Dedifferentiated amniotic fluid mesenchymal stem cell (primary cell): ENCODE results near the gene DBI.
"Not testable (repeated sequence)": the region's sequence is repeated elsewhere in the genome, so short reads cannot be mapped to it uniquely, and the experiment has no call there.

ENCODE experiments used
- DNase-seq: peaks from one replicate; pipeline ENCODE4 v3.0.0-alpha.2; 2016; ENCODE audit errors: extremely low spot score

Gene DBI

DNA sequence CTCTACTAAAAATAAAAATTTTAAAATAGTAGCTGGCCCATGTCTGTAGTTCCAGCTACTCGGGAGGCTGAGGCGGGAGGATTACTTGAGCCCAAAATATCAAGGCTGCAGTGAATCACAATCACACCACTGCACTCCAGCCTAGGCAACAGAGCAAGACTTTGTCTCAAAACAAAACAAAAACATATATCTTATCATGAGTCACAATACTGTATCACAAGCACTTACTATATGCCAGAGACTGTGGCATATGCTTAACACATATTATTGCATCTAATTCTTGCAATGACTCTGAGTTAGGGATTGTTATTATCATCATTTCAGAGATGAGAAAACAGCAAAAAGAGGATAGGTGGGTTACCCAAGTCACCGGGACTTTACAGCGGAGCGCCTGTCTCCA, 35.3 kb downstream of the DBI start:
- DNase-seq: no peak

DNA sequence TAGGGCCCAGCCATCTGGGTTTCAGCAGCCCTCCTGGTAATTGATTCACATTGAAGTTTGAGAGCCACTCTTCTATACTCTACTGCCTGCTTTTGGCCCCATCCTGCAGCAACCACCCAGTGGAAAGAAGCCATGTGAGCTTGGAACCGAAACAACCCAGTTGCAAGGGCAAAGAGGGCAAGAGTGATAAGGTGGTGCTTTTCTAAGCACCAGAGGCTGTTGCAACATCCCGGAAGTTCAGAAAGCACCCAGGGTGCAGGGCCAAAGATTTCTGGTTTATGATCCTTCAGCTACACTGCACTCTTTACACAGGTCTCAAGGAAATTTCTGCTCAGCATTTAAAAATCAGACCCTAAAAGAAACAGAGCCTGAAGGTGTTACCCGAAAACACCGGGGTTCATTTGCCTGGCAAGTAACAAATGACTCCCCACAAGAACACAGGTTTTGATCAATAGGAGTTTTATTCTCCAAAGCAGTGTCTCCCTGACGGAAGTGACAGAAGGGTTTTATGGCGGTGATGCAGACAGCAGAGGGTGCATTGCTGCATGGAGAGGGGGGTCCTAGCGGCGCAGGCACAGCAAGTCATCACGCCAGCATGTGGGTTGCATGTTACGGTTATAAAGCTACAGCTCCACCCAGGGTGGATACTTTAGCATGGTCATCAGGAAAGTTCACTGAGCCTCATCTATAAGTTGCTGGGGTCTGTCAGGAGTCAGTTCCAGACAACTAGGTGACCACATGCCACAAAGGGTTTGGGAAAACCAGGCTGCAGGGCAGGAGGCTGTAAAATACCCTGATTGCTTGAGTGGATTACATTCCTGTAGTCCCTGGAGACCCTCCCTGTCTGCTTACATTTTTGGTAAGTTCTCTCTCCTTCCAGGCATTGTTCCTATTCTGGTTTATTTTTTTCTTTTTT, 36.1 kb downstream of the DBI start:
- DNase-seq: no peak

DNA sequence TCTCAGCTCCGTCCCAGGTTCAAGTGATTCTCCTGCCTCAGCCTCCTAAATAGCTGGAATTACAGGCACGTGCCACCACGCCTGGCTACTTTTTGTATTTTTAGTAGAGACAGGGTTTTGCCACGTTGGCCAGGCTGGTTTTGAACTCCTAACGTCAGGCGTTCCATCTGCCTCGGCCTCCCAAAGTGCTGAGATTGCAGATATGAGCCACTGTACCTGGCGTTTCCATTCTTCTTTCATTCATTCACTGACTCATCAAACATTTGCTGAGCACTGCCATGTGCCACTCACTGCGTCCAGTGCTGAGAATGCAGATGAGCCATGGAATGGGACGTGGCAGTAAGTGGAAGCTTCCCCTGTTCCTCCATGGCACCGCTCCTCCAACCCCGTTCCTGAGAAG, 36.8 kb downstream of the DBI start:
- DNase-seq: not testable (repeated sequence)

DNA sequence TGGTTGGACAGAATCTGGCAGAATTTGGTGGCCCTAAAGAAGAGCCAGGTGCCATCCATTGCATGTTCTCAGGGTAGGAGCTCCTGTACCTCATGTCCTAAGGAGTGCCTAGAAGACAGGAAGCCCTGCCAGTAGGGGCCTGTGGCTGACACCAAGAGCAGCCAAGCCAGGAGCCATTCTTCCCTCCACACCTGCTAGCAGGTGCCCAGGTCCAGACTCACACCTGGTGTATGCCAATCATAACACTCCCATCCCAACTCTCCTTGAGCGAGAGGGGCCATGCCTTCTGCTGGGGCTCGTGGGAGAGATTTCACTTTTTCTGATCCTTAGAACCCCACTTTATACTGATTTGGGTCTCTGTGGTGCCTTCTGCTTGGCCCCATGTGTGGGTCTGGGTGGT, 38.4 kb downstream of the DBI start:
- DNase-seq: no peak

DNA sequence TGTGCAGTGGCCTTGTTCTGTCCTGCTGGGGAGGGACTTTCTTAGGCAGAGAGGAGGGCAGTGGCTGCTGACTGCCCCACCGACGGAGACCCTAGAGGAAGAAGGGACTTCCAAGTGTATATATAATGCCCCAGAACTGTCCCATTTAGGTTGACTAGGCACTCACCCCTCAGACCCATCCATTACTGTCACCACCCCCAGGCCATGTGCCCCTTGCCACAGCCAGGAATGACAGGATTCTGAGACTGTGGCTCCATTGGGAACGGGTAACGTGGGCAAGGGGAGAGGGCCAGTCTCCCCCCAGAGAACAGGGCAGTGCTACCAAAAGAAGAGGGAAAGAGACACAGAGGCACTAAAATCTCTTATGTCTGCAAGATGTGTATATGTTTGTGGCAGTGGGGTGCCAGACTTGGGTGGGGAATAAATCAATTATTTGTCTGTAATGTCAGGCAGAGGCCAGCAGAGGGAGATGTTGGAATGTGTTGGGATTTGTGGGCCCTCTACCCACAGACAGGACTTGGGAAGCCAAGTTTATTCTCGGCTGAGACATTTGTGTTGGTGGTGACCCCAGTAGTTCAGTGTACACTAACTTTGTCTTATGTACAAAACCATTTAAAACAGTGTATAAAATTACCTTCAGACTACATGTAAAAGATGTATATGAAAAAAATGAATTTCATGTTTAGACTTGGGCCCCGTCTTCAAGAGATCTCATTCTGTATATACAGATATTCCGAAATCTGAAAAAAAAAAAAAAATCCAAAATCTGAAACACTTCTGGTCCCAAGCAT, 40.8 kb downstream of the DBI start:
- peak; percentile 66 for DNase-seq

DNA sequence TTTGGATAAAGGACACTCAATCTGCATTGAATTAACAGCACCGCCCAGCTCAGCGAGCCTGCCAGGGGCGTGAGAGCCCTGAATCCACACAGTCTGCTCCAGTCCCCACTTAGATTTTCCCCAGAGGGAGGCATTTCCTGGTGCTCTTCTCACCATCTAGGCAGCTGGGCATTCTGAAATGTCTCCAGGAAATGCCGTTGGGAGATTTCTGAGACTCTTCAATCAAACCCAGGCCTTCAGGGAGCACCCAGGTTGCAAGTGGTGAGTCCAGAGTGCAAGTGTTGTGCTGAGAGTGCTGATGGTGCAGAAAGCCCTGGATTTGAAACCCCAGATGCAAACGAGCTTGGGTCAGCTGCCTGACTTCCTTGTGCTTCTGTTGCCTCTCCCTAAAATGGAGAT, 41.4 kb downstream of the DBI start:
- DNase-seq: no peak

DNA sequence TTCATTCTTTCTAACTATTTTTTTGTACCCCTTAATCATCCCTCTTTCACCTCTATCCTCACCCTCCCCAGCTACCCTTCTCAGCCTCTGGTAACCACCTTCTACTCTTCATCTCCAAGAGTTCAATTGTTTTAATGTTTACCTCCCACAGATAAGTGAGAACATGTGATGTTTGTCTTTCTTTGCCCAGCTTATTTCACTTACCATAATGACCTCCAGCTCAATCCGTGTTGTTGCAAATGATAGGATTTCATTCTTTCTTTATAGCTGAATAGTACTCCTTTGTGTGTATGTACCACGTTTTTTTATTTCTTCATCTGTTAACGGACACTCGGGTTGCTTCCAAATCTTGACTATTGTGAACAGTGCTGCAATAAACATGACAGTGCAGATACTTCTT, 42.7 kb downstream of the DBI start:
- no peak for DNase-seq

DNA sequence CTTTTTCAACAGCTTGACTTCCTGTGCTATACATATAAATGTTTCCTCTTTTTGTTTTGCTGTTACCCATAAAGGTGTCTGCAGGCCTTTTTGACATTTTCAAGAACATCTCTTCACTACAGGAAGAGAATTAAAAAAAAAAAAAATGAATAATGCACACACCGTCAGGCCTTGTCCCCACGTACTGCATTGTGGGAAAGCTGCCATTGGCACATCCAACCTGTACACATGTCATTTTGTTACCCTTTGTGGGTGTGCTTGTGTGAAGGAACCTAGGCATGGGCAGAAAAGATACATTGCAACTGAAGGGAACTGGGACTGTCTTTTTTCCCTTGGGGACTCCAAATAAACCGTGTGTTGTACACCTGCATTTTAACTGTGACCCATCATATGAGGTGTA, 48.1 kb downstream of the DBI start:
- DNase-seq: no peak

DNA sequence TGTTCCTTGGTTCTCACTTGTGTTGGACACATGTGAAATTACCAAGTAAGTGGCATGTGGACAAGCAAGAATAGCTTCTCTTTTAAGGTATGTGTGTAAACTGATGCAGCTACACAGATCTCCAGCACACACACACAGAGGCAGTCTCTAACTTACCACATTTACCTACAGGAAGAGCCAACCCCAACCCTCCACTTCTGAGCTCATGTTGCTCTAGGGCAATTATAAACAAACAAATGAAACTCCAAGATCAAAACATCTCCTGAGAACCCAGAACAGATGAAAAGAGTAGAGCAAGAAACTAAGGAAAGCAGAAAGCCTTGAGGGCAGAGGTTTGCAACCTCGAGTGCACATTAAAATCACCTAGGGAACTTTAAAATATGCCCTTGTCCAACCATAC, 48.9 kb downstream of the DBI start:
- no peak for DNase-seq

DNA sequence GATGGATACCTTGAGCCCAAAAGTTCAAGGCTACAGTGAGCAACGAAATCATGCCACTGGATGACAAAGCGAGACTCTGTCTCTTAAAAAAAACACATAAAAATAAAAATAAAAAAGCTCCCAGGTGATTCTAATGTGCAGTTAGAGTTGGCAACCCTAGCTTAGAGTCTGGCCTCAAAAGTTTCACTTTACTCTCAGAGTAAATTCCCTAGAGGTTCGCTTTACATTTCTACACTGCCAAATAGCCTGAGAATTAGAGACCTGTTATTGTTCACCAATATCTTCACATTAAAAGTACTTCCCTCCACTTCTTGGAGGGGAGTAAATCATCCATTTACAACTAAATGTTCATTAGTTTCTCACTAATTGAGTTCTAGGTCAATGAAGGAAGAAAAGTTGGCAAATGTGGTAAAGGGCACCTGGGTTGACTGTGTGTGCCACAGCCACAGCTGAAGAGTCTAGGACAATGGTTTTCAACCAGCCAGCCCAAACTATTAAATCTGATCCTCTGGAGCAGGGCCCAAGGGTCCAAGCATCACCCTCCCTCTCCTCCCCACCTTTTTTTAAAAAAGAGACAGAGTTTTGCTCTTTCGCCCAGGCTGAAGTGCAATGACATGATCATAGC, 49.6 kb downstream of the DBI start:
- no peak for DNase-seq

DNA sequence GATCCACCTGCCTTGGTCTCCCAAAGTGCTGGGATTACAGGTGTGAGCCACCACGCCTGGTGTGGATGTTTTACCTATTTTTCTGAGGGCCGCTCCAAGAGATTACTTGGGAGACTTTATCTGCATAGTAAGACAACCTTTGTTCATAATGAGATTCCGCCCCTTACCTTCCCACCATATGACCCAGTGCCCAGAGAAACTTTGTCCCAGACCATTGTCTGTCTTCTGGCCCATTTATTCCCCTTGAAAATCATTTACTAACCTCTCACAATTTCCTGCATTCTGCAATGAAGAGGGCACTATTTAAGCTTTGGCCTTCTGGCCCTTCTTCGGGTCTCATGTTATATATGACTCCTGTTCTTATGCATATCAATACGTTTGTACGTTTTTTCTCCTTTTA, 51.1 kb downstream of the DBI start:
- no peak for DNase-seq

DNA sequence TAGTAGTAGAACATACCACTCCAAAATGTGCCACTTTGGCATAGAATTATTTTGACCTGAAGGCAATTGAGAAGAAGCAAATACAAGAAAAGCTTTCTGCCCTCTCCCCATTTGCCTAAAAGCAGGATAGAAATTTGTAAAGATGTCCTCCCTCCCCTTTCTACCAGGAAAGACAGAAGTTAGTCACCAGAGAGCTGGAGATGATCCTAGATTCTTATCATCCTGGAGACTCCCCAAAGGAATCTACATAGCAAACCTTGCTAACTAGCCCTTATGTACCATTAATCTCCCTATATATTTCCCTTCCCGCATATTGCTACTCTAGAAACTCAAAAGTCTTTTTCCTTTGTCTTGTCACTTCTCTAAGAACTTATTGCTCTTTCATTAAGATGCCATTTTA, 52.3 kb downstream of the DBI start:
- DNase-seq: no peak

DNA sequence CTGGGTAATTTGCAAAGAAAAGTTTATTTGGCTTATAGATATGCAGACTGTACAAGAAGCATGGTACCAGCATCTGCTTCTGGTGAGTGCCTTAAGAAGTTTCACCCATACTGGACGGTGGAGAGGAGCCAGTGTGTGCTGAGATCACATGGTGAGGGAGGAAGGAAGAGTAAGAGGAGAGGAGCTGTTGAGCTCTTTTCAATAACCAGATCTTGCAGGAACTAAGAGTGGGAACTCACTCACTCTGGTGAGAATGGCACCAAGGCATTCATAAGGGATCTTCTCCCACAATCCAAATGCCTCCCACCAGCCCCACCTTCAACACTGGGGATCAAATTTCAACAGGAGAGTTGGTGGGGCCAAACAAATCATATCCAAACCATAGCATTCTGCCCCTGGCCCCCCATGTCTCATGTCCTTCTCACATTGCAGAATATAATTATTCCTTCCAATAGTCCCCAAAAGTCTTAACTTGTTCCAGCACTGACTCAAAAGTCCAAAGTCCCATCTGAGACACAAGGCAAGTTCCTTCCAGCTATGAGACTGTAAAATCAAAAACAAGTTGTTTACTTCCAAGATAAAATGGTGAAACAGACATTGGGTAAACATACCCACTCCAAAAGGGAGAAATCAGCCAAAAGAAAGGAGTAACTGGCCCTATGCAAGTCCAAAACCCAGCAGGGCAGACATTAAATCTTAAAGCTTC, 53.2 kb downstream of the DBI start:
- no peak for DNase-seq

DNA sequence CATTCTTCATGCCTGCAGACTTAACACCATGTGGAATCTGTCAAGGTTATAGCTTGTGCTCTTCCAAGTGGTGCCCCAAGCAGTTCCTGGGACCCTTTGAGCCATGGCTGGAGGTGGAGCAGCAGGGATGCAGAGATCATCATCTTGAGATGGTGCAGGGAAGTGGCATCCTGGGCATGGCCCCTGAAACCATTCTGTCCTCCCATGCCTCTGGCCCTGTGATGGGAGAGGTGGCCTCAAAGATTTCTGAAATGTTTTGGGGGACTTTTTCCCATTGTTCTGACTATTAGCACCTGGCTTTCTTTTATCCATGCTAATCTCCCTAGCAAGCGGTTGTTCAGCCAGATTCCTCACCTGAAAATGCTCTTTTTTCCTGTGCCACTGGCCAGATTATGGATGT, 54.5 kb downstream of the DBI start:
- DNase-seq: no peak

DNA sequence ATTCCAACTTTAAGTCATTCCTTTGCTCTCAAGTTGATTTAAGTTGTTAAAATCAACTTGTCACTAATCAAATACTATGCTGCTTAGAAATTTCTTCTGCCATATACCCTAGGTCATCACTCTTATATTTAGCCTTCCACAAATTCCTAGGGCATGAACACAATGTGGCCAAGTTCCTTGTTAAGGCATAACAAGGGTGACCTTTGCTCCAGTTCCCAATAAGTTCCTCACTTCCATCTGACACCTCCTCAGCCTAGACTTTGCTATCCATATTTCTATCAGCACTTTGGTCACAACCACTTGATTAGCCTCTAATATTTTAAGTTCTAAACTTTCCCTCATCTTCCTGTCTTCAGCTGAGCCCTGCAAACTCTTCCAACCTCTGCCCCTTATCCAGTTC, 55.0 kb downstream of the DBI start:
- DNase-seq: no peak
